HUES48 (cell line): ENCODE data around the gene RHO.
A peak's percentile ranks its signal among the peaks of the same experiment; 100 is the strongest.
"Not testable (repeated sequence)": the region's sequence is repeated elsewhere in the genome, so short reads cannot be mapped to it uniquely, and the experiment has no call there.

ENCODE experiments used
- H3K27ac ChIP-seq: one replicate; pipeline ENCODE4 v1.7.0; 2013; ENCODE audit warnings: low read depth, low read length, inconsistent platforms
- H3K27me3 ChIP-seq: 2 replicates; pipeline ENCODE4 v1.6.1; 2013; ENCODE audit warnings: mild to moderate bottlenecking, low read length; ENCODE audit not compliant: control insufficient read depth, insufficient read depth
- H3K36me3 ChIP-seq: 2 replicates; pipeline ENCODE4 v1.6.1; 2013; ENCODE audit warnings: low read length; ENCODE audit not compliant: control insufficient read depth, insufficient read depth
- H3K4me1 ChIP-seq: 2 replicates; pipeline ENCODE4 v1.6.1; 2013; ENCODE audit warnings: mild to moderate bottlenecking, low read length; ENCODE audit not compliant: control insufficient read depth, insufficient read depth
- H3K4me3 ChIP-seq: 2 replicates; pipeline ENCODE4 v1.5.1; 2013; ENCODE audit warnings: mild to moderate bottlenecking, low read depth, low read length
- H3K9ac ChIP-seq: 2 replicates; pipeline ENCODE4 v1.6.1; 2013; ENCODE audit warnings: mild to moderate bottlenecking, low read depth, low read length, moderate library complexity
- H3K9me3 ChIP-seq: 2 replicates; pipeline ENCODE4 v1.6.1; 2013; ENCODE audit warnings: low read length; ENCODE audit not compliant: control insufficient read depth, insufficient read depth

Gene RHO

DNA sequence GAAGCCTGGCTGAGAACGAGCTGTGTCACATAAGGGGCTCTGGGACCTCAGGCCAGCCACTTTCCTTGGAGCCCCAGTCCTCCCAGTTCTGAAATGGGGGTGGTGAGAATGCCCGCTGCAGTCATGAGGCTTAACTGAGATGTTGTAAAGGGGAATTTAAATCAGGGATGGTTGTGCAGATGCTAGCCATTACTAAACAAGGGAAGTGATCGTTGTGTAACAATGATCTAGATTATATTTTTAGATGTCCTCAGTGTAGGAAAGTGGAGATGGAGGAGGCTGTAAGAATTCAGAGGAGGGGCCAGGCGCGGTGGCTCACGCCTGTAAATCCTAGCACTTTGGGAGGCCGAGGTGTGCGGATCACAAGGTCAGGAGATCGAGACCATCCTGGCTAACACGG is 39.2 kb upstream of the RHO start:
- H3K4me3 ChIP-seq, H3K9ac ChIP-seq, H3K36me3 ChIP-seq, H3K9me3 ChIP-seq, H3K27me3 ChIP-seq, H3K27ac ChIP-seq: not testable (repeated sequence)
- H3K4me1 ChIP-seq: peaks cover 15% of the 10 kb centered on the region

DNA sequence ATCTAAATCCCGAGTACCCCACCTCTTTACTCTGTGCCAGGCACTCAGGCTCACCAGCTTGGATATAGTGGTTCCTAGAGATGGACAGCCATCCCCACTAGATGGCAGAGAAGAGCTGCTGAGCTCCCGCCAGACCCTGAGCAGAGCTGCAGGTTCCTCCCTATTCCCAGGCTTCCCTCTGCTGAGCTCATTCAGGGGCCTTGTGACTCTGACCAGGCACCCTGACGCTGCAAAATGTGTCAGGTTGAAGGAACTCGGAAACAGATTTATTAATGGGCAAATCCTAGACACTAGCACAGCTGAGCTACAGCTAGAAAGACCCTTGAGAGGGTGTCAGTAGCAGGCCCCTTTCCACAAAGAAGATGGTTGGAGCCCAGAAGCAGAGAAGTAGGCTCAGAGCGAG is 38.2 kb upstream of the RHO start:
- Histone ChIP-seq H3K36me3 (peaks cover 3% of the 10 kb centered on the region; the same call in 1 of the 2 replicates), H3K27me3 (no peaks in the 10 kb centered on the region), H3K4me3 (no peak overlapping the region), H3K4me1 (peaks cover 22% of the 10 kb centered on the region), H3K9ac (no peak overlapping the region), H3K27ac (peak overlapping the region; percentile 31), H3K9me3 (no peaks in the 10 kb centered on the region)

DNA sequence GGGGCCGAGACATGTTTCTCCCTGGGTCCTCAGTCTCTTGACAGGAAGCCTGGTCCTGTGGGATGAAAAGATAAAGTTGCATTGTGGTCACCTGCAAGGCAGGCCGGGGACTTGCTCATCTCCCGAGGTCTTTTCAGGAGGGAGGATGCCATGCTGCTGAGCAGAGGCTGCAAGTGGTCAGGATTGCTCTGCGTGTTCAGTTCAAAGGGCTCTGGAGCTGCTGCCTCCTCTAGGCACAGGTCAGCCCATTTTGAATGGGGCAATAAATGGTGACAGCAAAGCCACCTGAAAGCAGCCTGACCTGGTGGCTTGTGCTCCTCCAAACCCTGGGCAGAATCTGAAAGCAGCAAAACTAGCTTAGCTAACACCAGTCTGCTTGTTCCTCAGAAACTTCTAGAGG is 37.4 kb upstream of the RHO start:
- H3K4me1 ChIP-seq: peaks cover 25% of the 10 kb centered on the region
- H3K9ac ChIP-seq, H3K27ac ChIP-seq, H3K27me3 ChIP-seq, H3K9me3 ChIP-seq, H3K36me3 ChIP-seq, H3K4me3 ChIP-seq: not testable (repeated sequence)

DNA sequence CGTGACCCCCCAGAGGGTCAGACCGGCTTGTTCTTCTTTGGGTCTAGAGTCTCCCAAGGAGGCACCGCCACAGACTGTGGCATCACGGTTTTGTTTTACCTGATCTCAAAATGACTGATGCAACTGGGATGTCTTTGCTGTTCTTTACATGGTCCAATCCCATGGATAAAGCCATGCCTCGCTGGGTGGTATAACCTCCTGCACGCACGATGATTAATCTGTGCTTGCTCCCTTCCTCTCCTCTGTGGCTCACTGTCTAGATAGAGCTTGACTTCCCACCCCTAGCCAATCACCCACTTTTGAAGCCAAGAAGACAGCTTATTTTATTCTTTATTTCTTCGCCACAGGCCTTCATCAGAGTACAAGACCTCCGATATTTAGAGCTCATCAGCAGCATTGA is 36.6 kb upstream of the RHO start:
- peaks cover 9% of the 10 kb centered on the region; the same call in 1 of the 2 replicates for H3K36me3 ChIP-seq
- no peaks in the 10 kb centered on the region for H3K9me3 ChIP-seq
- no peak overlapping the region for H3K27ac ChIP-seq
- no peak overlapping the region for H3K9ac ChIP-seq
- no peak overlapping the region for H3K4me3 ChIP-seq
- no peaks in the 10 kb centered on the region for H3K27me3 ChIP-seq
- H3K4me1 ChIP-seq: peaks cover 18% of the 10 kb centered on the region; the same call in 1 of the 2 replicates

DNA sequence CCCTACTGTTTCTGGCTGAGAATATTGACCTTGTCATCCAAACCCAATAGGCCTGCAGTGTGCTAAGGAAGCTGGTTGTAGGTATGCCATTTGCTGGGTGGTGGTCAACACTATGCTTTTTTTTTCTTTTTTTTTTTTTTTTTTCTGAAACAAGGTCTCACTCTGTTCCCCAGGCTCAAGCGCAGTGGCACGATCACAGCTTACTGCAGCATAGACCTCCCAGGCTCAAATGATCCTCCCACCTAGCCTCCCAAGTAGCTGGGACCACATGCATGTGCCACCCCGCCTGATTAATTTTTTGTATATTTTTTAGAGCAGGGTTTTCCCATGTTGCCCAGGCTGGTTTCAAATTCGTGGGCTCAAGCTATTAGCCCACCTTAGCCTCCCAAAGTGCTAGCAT is 35.7 kb upstream of the RHO start:
- Histone ChIP-seq H3K27ac (no peak overlapping the region), H3K36me3 (peaks cover 10% of the 10 kb centered on the region; the same call in 1 of the 2 replicates), H3K4me3 (no peak overlapping the region)

DNA sequence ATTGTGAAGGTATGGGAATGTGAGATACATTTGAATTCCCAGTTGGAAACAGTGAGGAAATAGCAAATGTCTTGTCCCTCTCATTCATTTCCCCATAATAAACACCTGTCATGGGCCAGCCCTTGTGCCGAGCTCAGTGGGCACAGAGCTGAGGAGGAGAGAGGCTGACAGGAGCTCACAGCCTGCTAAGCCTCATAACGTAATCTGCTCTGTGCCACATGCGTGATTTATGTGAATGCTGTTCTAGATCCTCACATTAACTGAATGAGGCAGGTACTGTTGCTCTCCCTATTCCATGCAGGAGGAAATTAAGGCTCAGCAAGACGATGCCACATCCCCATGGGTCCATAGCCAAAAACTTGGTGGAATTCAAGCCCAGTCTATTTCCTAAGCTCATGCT is 35.2 kb upstream of the RHO start:
- no peak overlapping the region for H3K4me3 ChIP-seq
- H3K27ac ChIP-seq: no peak overlapping the region
- no peaks in the 10 kb centered on the region for H3K27me3 ChIP-seq
- H3K9ac ChIP-seq: no peak overlapping the region
- H3K36me3 ChIP-seq: peaks cover 10% of the 10 kb centered on the region; the same call in 1 of the 2 replicates
- peaks cover 15% of the 10 kb centered on the region; the same call in 1 of the 2 replicates for H3K4me1 ChIP-seq
- H3K9me3 ChIP-seq: no peaks in the 10 kb centered on the region

More for the DNA sequence above, 35.7 kb upstream of the RHO start:
- Histone ChIP-seq H3K9me3 (no peaks in the 10 kb centered on the region), H3K27me3 (no peaks in the 10 kb centered on the region), H3K4me1 (peaks cover 15% of the 10 kb centered on the region; the same call in 1 of the 2 replicates), H3K9ac (no peak overlapping the region)

DNA sequence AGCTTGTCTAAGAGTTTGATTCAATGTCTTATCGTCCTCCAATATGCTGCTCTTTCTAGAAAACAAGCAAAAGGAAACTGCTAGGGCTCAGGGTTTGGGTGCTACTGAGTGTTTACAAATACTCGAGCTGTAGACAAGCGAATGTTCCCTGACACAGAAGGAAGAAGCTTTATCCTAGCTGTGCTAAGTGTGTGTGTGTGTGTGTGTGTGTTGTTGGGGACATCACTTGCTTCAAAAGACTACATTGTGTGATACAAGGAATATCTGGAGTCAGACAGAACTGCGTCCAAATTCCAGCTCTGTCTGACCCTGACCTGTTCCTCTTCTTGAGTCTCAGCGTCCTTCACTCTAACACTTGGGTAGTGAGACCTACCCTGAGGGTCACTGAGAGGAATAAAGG is 33.9 kb upstream of the RHO start:
- not testable (repeated sequence) for H3K9ac ChIP-seq

DNA sequence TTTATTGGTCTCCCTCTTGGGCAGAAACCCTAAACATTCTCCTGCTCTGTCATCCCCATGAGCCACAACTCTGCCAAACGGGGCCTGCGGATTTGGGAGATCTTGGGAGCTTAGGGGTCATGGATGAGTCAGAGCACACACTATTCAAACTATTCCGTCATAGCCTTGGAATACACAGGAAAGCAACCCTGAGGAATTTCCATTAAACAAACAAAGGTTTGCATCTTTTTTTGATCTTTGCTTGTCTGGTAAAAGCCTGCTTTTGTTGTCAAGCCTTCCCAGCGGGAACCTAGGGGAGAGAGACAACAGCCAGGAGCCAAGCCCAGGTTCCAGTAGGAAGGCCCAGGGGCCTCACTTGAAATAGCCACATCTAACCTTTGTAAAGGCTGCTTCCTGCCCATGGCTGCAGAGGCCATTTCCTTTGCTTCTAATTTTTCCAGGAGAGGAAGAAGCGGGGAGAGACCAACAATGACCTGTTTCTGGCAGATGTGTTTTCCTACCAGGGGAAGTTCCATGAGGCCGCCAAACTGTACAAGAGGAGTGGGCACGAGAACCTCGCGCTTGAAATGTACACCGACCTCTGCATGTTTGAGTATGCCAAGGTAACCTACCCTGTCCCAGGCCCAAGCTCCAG is 33.3 kb upstream of the RHO start:
- peaks cover 15% of the 10 kb centered on the region; the same call in 1 of the 2 replicates for H3K4me1 ChIP-seq
- H3K9ac ChIP-seq, H3K27me3 ChIP-seq, H3K4me3 ChIP-seq, H3K9me3 ChIP-seq: not testable (repeated sequence)
- peaks cover 10% of the 10 kb centered on the region; the same call in 1 of the 2 replicates for H3K36me3 ChIP-seq
- H3K27ac ChIP-seq: peak overlapping the region; percentile 93

More for the DNA sequence above, 33.9 kb upstream of the RHO start:
- Histone ChIP-seq H3K27ac (peak overlapping the region; percentile 88), H3K4me1 (peaks cover 15% of the 10 kb centered on the region; the same call in 1 of the 2 replicates)
- not testable (repeated sequence) for H3K4me3 ChIP-seq, H3K36me3 ChIP-seq, H3K9me3 ChIP-seq, H3K27me3 ChIP-seq

DNA sequence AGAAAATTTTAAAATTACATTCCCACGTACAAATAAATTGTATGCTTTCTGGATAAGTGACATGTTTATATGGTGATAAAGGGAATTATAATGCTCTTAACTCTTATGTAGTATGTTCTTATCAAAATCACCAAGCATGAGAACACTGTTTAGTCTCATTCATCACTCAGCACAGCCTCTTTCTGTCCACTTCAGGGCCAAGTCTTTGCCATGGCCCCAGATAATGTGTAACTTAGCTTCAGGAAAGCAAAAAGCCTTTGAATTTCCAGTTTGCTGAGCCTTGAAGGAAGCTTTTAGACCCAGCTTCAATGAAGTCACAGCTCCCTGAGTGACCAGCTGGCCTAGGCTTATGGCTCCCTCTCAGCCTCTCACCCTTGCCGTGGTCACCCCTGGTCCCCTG is 30.6 kb upstream of the RHO start:
- H3K4me3 ChIP-seq, H3K27me3 ChIP-seq, H3K9ac ChIP-seq, H3K27ac ChIP-seq, H3K9me3 ChIP-seq: not testable (repeated sequence)
- H3K4me1 ChIP-seq: peaks cover 15% of the 10 kb centered on the region; the same call in 1 of the 2 replicates
- H3K36me3 ChIP-seq: peaks cover 16% of the 10 kb centered on the region; the same call in 1 of the 2 replicates

DNA sequence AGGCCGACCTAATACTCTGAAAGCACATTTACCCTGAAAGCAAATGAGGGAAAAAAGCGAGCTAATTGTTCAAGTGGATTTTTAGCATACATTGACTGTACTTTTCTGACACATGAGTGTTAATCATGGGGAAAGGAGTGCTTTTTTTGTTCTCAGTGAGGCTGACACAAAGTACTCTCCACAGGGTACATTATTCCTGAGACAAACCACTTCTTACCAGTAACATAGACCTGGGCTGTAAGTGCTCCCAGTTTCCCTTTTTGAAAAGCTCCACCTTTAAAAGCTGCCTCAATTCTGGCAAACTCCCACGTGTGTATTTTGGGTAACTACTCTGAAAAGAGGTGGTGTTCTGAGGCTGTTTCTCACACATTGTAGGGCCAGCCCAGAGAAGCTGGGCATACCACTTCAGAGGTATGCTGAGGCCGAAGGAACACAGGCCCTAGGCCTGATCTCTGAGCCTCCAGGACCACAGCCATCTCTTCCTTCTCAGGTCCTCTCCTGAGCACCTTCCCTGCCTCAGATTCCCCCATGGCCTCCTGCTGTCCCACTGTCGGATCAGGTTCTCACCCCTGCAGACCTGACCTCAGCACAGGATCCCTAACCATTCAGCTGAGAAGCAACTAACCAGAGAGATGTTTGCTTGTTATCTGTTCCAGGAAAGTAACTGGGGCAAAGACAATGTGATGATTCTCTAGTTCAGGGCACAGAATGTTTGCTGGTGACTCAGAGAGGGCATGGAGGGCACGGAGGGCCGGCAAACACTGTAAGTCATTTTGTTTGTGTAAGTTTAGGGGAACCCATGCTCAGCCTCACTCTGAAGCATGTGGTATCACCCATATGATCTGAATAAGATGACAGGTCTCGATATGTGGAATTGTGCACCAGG is 29.6 kb upstream of the RHO start:
- H3K27me3 ChIP-seq, H3K27ac ChIP-seq, H3K9ac ChIP-seq, H3K9me3 ChIP-seq, H3K4me3 ChIP-seq: not testable (repeated sequence)
- Histone ChIP-seq H3K4me1 (peaks cover 15% of the 10 kb centered on the region; the same call in 1 of the 2 replicates), H3K36me3 (peaks cover 19% of the 10 kb centered on the region; the same call in 1 of the 2 replicates)
